Skeletal muscle satellite cell (primary cell): ENCODE measurements around the gene EPS8L1. TPM values are rescaled to one million over a fixed set of nuclear protein-coding genes. Genes with fewer than 3 reads are reported as not detected.
"Not testable (repeated sequence)": the region's sequence is repeated elsewhere in the genome, so short reads cannot be mapped to it uniquely, and the experiment has no call there.

Source experiments
- H3K27me3 ChIP-seq: 2 replicates; pipeline ENCODE4 v1.7.0; 2013; ENCODE audit warnings: low read length; ENCODE audit not compliant: control insufficient read depth, insufficient read depth
- H3K36me3 ChIP-seq: 2 replicates; pipeline ENCODE4 v1.7.0; 2013; ENCODE audit warnings: mild to moderate bottlenecking, control low read depth, low read length; ENCODE audit not compliant: insufficient read depth
- H3K4me1 ChIP-seq: 2 replicates; pipeline ENCODE4 v1.7.0; 2013; ENCODE audit warnings: low read length; ENCODE audit not compliant: control insufficient read depth, insufficient read depth
- H3K4me2 ChIP-seq: 2 replicates; pipeline ENCODE4 v1.7.0; 2013; ENCODE audit warnings: mild to moderate bottlenecking, low read length
- H3K4me3 ChIP-seq: 2 replicates; pipeline ENCODE4 v1.7.0; 2013; ENCODE audit warnings: low read length
- H3K9ac ChIP-seq: 2 replicates; pipeline ENCODE4 v1.7.0; 2013; ENCODE audit warnings: mild to moderate bottlenecking, low read depth, low read length, moderate library complexity
- H3K9me3 ChIP-seq: replicated peaks from 2 replicates; pipeline ENCODE4 v1.7.0; 2013; ENCODE audit warnings: mild to moderate bottlenecking, control low read depth, low read length
- total RNA-seq: library from RNA; depleted of rRNA; stranded (reverse); fragments of >200 nt; gene quantifications from 2 replicates; pipeline ENCODE4 v1.2.3, GENCODE V29; 2012; rRNA removed

EPS8L1 gene
- total RNA-seq: 1.5 and 1.7 TPM in 2 replicates

- Histone ChIP-seq H3K9ac (no peak within 1 kb of the TSS), H3K36me3 (no peaks in the 10 kb centered on the region), H3K4me2 (no peak within 1 kb of the TSS), H3K9me3 (no peaks in the 10 kb centered on the region), H3K27me3 (peaks cover 33% of the 10 kb centered on the region), H3K4me3 (no peak within 1 kb of the TSS), H3K4me1 (peaks cover 8% of the 10 kb centered on the region)
Observed at GRCh38 chr19:55075371-55075998, at the start of gene EPS8L1. TSS of gene EPS8L1 (plus strand) at chr19:55075869. CDS start at chr19:55076445, 576 bp downstream.

- not testable (repeated sequence) for H3K27me3 ChIP-seq, H3K4me1 ChIP-seq, H3K36me3 ChIP-seq, H3K9ac ChIP-seq, H3K9me3 ChIP-seq, H3K4me3 ChIP-seq, H3K4me2 ChIP-seq
Observed at GRCh38 chr19:55027140-55027471, 48.6 kb upstream of the EPS8L1 start.

DNA sequence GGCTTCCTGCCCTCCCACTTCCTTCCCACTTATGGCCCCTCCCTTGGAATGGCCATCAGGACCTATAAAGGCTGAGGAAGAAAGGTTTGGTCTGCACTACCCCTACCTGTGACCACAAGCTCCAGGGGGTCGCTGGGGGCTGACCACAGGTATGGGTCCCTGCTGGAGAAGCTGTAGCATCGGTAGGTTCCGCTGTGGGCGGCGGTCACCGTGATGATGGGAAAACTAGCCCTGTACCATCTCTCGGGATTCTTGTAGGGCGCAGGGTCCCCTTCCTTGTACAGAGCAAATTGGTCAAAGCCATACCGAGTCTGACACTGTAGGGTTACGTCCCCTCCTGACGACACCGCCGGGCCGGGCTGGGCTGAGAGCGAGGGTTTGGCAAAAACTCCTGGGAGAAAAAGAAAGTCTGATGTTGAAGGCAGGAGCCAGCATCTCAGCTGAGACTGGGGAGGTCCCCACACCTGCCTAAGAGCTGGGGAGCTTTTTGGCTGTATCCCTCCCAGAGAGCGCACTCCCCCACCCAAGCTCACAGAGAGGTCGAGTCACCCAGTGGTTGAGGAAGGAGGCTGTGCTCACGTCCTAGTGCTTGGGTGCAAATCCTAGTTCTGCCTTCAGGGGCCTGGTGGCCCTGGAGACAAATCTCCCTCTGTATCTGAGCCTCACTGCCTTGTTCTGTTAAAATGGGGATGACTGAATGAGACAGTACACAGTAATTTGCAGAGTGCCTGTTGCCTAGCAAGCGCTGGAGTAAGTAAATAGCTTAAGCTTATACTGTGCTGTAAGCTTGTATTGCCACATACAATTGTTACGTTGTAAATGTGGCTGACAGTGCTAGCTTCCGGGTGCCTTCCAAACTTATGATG, 48.0 kb upstream of the EPS8L1 start:
- no peaks in the 10 kb centered on the region for H3K9me3 ChIP-seq
- H3K36me3 ChIP-seq: no peaks in the 10 kb centered on the region
- no peak overlapping the region for H3K4me3 ChIP-seq
- no peaks in the 10 kb centered on the region for H3K27me3 ChIP-seq
- no peak overlapping the region for H3K4me2 ChIP-seq
- no peak overlapping the region for H3K9ac ChIP-seq
- no peaks in the 10 kb centered on the region for H3K4me1 ChIP-seq

GRCh38 chr19:55028757-55029156, 46.9 kb upstream of the EPS8L1 start:
- H3K9ac ChIP-seq: no peak overlapping the region
- H3K9me3 ChIP-seq: no peaks in the 10 kb centered on the region
- no peaks in the 10 kb centered on the region for H3K4me1 ChIP-seq
- H3K27me3 ChIP-seq: no peaks in the 10 kb centered on the region
- H3K36me3 ChIP-seq: no peaks in the 10 kb centered on the region
- no peak overlapping the region for H3K4me3 ChIP-seq
- H3K4me2 ChIP-seq: no peak overlapping the region

DNA sequence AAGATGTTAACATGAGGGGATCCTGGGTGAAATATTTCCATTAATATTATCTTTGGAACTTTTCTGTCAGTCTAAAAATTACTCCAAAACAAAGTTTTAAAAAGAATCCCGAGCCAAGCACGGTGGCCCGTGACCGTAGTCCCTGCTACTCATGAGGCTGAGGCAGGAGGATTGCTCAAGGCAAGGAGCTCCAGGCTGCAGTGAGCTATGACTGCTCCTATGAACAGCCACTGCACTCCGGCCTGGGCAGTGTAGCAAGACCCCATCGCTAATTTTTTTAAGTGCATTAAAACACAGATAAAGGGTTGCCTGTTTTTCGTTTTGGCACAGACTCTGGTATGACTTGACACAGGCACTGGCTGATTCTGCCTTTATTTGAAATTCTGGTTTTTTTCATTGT, 44.5 kb upstream of the EPS8L1 start:
- Histone ChIP-seq H3K4me1 (no peaks in the 10 kb centered on the region), H3K27me3 (no peaks in the 10 kb centered on the region), H3K4me2 (no peak overlapping the region)

DNA sequence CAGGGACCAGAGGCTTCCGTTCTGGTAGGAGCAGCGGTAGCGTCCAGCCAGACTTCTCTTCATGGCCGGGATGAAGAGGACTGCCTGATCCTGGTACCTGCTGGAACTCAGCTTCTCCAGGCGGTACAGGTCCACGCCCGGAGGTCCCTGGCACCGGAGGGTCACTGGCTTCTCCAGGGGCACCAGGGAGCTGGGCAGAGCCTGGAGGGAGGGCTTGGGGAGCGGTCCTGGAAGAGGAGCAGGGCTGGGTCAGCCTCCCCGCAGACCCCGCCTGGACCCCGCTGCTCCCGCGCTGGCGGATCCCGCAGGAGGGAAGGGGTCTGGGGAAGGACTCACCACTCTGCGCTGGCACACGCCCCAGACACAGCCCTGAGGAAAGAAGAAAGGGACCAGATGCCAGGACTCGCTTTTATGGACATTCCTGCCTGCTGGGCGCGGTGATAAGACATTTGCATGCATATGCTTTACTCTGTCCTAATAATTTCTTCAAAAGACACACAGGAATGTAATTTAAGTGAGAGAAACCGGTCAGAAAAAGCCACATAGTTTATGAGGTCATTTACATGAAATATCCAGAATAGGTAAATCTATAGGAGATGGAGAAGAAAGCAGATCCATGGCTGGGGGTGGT, 43.4 kb upstream of the EPS8L1 start:
- Histone ChIP-seq H3K9me3 (no peaks in the 10 kb centered on the region), H3K4me3 (no peak overlapping the region), H3K27me3 (no peaks in the 10 kb centered on the region), H3K36me3 (no peaks in the 10 kb centered on the region), H3K4me1 (no peaks in the 10 kb centered on the region), H3K9ac (no peak overlapping the region), H3K4me2 (no peak overlapping the region)

More for the DNA sequence above, 44.5 kb upstream of the EPS8L1 start:
- H3K9me3 ChIP-seq: no peaks in the 10 kb centered on the region
- no peak overlapping the region for H3K4me3 ChIP-seq
- no peaks in the 10 kb centered on the region for H3K36me3 ChIP-seq
- H3K9ac ChIP-seq: no peak overlapping the region

DNA sequence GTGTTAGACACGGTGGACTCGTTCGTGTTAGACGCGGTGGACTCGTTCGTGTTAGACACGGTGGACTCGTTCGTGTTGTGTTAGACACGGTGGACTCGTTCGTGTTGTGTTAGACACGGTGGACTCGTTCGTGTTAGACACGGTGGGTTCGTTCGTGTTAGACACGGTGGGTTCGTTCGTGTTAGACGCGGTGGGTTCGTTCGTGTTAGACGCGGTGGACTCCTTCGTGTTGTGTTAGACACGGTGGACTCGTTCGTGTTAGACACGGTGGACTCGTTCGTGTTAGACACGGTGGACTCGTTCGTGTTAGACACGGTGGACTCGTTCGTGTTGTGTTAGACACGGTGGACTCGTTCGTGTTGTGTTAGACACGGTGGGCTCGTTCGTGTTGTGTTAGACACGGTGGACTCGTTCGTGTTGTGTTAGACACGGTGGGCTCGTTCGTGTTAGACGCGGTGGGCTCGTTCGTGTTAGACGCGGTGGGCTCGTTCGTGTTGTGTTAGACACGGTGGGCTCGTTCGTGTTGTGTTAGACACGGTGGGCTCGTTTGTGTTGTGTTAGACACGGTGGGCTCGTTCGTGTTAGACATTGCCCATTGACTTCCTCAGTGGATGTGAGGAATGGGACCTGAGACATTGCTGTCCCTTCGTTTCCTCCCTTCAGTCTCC, 42.6 kb upstream of the EPS8L1 start:
- not testable (repeated sequence) for H3K27me3 ChIP-seq, H3K9ac ChIP-seq, H3K4me1 ChIP-seq, H3K9me3 ChIP-seq, H3K36me3 ChIP-seq, H3K4me3 ChIP-seq, H3K4me2 ChIP-seq

GRCh38 chr19:55034751-55035150, 40.9 kb upstream of the EPS8L1 start:
- H3K4me2 ChIP-seq: no peak overlapping the region
- no peaks in the 10 kb centered on the region for H3K27me3 ChIP-seq
- no peak overlapping the region for H3K4me3 ChIP-seq
- no peaks in the 10 kb centered on the region for H3K4me1 ChIP-seq
- H3K36me3 ChIP-seq: no peaks in the 10 kb centered on the region
- no peaks in the 10 kb centered on the region for H3K9me3 ChIP-seq
- no peak overlapping the region for H3K9ac ChIP-seq

DNA sequence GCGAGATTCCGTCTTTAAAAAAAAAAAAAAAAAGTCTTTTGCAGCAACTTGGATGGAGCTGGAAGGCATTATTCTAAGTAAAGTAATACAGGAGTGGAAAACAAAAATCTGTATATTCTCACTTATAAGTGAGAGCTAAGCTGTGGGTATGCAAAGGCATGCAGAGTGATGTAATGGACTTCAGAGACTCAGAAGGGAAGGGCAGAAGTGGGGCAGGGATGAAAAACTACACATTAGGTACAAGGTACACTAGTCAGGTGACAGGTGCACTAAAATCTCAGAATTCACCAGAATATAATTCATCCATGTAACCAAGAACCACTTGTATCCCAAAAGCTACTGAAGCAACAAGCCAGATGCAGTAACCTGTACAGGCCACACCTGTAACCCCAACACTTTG, 39.6 kb upstream of the EPS8L1 start:
- no peak overlapping the region for H3K9ac ChIP-seq
- H3K9me3 ChIP-seq: no peaks in the 10 kb centered on the region
- no peak overlapping the region for H3K4me2 ChIP-seq
- no peaks in the 10 kb centered on the region for H3K36me3 ChIP-seq
- no peaks in the 10 kb centered on the region for H3K27me3 ChIP-seq
- no peak overlapping the region for H3K4me3 ChIP-seq
- H3K4me1 ChIP-seq: no peaks in the 10 kb centered on the region

- not testable (repeated sequence) for H3K4me2 ChIP-seq, H3K4me3 ChIP-seq, H3K9me3 ChIP-seq, H3K36me3 ChIP-seq, H3K4me1 ChIP-seq, H3K27me3 ChIP-seq, H3K9ac ChIP-seq
Observed at GRCh38 chr19:55037603-55038002, 38.1 kb upstream of the EPS8L1 start.

- not testable (repeated sequence) for H3K27me3 ChIP-seq, H3K9ac ChIP-seq, H3K4me3 ChIP-seq, H3K4me1 ChIP-seq, H3K9me3 ChIP-seq, H3K4me2 ChIP-seq
- H3K36me3 ChIP-seq: peaks cover 13% of the 10 kb centered on the region
Observed at GRCh38 chr19:55040654-55041053, 35.0 kb upstream of the EPS8L1 start.
